ENCODE results near the gene MBD5.

MBD5 gene

DNA sequence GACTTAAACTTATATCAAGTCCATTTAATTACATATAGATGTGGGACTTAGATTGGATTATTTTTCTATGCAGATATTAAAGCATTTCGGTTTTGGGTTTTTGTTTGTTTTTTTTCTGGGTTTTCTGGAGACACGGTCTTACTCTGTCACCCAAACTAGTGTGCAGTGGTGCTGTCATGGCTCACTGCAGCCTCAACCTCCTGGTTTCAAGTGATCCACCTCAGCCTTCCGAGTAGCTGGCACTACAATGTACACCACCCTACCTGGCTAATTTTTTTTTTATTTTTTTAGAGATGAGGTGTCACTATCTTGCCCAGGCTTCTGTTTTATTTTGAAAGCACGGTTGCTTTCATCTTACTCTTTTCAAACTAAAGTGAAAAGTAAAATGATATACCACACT, 281.6 kb downstream of the MBD5 start:
- no peak for DNase-seq (ENCODE audit: low read depth in 2 of 2)

DNA sequence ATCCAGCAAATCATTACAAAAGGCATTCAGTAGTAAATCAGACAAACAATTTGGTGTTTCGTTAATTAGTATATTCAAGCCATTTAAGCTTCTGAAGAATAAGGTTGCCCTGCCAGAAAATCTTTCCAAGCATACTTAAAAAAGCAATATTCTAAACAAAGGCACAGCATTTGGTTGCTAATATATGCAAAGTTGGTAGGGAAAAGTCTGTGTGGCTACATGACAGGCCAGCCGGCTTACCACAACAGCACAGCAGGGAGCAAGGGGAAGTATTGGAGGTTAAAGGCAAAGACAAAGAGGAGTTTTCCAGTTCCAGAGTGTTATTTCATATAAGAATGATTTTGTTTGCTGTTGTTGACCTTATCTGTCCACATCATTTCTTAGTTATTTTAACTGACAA, 282.3 kb downstream of the MBD5 start:
- no peak for DNase-seq (ENCODE audit: low read depth in 2 of 2)

DNA sequence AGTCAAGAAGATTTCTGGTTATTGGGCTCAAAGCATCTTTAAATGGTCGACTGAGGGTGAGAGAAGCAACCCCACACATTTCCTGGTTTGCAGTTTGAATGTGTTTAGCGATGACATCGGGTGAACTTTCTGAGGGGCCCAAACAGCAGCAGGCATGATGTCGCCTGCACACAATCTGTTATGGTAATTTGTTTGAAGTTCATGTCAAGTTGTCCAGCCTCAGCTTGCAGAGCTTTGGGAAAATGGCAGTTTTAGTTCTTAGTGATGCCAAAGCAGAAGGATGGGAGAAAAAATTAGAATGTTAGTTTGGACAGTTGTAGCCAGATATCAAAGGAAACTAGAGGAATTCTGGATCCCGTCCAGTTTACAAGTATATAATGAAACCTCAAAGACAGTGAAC, 284.6 kb downstream of the MBD5 start:
- no peak for DNase-seq (ENCODE audit: low read depth in 2 of 2)

DNA sequence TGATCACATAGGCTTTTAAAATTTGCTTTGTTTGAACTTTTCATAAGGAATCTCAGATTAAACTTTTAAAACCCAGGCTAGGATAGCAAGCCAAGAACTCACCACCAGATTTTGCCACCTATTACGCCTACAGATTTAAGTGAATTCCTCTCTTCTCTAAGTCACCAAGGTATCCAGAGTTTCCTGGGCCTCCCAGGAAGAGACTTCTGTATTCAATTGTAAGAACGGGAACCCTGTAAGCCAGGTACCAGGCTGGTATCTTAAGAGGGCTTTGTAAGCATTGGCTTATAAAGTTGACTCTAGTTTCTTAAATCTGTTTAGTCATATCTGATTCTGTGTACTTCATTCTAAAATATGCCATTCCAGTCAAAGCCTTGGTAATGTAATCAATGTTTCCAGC, 285.1 kb downstream of the MBD5 start:
- no peak for DNase-seq (ENCODE audit: low read depth in 2 of 2)

DNA sequence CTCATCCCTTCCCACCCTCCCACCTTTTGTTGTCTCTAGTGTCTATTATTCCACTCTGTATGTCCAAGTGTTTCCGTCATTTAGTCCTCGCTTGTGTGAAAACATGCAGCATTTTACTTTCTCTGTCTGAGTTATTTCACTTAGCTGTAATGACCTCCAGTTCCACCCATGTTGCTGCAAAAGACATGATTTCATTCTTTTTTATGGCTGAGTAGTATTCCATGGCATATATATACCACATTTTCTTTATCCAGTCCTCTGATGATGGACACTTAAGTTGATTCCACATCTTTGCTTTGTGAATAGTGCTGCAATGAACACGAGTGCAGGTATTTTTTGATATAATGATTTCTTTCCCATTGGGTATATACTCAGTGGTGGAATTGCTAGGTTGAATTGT, 296.7 kb downstream of the MBD5 start:
- DNase-seq (ENCODE audit: low read depth in 2 of 2) = no peak

DNA sequence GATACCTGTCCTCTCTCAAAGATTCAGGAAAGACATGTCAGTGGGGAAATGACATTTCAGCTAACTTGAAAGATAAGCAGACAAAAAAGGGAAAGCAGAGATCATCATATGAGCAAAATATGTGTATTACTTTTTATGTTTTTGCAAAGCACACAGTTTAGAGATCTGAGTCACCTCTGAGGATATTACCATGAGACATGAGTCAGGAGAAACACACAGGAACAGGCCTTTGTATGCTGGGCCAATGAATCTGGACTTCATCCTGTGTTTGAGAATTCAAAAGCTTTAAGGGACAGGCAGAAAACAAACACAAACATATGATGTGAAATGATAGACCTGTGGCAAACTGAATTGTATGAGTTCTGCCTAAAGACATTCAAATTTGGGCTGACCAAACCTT, 317.6 kb downstream of the MBD5 start:
- DNase-seq (ENCODE audit: low read depth in 2 of 2) = no peak

DNA sequence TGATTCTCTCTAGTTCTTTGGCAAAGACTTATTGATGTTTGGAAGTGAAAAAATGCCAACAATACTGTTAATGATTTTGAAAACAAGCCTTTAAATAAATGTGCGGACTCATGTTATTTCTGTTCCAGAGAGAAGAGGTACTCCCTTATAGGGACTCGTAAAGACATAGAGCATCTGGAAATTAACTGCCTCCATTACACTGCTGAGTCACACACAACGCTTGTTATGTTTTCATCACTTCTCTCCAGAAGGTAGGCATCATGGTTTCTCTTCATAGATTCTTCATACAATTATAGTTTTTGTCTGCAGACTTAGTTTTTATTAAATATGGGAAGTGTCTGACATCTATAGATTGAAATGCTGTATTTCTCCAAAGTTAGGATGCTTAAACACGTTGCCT, 321.2 kb downstream of the MBD5 start:
- DNase-seq (ENCODE audit: low read depth in 2 of 2) = no peak

DNA sequence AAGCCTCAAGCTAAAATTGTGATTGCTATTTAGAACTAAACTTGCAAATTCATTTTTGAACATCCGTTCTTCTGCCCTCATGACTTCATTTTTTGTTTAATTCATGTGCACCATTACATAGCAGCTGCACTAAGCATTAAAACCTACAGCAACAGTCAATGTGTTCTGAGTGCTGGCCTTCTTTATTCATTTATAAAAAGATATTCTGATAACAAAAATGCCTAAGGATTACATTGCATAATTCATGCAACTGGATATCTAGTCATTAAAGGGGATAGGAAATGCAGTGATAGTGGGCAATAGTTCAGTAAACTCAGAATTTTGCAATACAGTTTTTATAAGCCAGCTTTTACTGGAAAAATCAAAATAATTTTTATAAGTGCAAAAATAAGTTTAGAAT, 329.3 kb downstream of the MBD5 start:
- no peak for DNase-seq (ENCODE audit: low read depth in 2 of 2)

DNA sequence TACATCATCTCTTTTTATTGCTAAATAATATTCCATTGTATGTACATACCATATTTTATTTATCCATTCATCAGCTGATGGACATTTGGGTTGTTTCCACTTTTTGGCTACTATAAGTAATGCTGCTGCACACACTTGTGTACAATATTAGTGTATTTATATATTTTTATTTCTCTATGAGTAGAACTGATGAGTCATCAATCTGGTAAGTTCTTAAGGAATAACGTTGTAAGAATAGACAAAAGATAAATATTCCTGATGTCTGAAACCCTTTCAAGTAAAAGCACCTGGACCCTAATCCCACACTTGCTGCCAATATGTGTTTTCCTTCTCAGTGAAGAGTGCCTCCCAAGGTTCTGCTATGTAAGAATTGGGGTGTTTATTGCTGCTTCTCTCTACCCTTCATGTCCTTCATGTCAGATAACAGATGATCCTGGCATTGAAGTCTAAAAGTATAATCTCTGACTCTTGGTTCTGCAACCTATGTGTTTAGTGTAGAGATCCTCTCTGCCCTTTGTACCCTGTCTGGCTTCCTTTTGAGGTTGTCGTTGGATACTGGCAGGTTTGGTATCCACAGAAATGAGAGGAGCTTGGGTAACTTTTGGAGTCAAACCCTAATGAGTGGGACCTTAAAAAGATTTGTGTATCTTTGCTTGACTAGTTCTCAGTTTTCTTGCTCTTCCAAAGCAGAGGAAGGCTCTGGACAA, 330.7 kb downstream of the MBD5 start:
- no peak for DNase-seq (ENCODE audit: low read depth in 2 of 2)

DNA sequence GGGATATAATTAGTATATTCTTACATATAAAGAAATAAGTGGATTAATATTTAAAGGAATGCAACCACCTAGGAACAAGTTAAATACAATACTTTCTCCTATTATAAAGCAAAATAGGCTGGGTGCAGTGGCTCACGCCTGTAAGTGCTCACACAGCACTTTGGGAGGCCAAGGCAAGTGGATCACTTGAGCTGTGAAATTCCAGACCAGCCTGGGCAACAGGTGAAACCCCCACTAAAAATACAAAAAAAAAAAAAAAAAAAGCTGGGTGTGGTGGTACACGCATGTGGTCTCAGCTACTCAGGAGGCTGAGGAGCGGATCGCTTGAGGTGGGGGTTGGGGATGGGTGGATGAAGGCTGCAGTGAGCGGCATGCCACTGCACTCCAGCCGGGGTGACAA, 337.5 kb downstream of the MBD5 start:
- DNase-seq (ENCODE audit: low read depth in 2 of 2) = no peak

DNA sequence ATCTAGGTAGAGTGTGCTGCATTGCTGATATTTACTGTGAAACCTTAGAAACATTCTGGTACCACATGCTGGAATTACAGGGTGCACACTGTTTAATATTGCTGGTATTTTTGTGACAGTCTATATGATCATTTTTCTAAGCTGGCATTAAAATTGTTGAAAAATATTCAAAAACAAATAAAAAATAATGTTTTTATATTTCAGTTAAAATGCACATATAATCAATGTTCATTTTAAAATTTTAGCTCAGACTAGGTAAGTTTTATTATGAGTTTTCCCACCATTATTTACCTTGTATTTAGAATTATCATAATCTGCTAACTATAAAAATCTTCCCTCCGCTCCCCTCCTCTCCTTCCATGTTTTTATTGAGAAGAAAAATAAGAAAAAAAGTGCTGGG, 339.8 kb downstream of the MBD5 start:
- no peak for DNase-seq (ENCODE audit: low read depth in 2 of 2)

DNA sequence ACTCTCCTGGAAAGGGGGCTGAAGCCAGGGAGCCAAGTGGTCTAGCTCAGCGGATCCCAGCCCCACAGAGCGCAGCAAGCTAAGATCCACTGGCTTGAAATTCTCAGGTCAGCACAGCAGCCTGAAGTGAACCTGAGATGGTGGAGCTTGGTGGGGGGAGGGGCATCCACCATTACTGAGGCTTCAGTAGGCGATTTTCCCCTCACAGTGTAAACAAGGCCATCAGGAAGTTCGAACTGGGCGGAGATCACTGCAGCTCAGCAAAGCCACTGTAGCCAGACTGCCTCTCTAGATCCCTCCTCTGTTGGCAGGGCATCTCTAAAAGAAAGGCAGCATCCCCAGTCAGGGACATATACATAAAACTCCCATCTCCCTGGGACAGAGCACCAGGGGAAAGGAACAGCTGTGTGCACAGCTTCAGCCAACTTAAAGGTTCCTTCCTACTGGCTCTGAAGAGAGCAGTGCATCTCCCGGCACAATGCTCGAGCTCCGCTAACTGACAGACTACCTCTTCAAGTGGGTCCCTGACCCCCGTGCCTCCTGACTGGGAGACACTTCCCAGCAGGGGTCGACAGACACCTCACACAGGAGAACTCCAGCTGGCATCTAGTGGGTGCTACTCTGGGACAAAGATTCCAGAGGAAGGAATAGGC, 341.4 kb downstream of the MBD5 start:
- DNase-seq (ENCODE audit: low read depth in 2 of 2) = no peak

DNA sequence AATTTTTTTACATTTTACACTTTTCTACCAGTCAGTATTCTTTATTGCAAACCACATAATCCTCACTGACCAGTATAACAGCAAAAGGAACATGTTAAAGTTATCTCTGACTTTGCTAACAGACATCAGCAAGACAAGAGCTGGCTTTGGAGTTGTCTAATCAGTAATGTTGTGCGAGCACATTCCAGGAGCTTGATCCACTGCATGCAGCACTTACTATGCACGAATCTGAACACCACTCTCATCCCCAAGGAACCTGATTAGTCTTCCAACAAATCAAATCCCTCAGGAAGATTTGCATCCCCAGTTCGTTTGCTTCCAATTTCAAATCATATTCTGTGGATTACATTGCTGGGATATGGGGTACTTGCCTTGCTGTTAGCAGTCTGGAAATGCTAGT, 354.3 kb downstream of the MBD5 start:
- no peak for DNase-seq (ENCODE audit: low read depth in 2 of 2)

DNA sequence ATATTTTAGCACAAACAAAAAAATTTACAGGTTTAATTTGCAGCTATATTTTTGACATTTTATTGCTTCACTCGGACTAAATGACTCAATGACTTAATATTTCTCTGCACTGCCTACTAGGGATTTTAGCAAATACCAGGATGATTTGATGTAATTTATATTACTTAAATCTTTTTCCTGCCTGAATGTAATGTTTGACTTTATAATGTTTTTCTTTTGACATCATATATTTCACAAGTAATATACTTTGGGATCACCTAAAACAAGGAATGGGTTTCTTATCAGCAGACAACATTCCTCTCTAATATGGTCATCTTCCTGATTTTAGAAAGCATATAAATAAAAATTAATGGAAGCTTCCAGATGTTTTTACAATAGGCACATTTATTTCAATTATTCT, 370.4 kb downstream of the MBD5 start:
- no peak for DNase-seq (ENCODE audit: low read depth in 2 of 2)

DNA sequence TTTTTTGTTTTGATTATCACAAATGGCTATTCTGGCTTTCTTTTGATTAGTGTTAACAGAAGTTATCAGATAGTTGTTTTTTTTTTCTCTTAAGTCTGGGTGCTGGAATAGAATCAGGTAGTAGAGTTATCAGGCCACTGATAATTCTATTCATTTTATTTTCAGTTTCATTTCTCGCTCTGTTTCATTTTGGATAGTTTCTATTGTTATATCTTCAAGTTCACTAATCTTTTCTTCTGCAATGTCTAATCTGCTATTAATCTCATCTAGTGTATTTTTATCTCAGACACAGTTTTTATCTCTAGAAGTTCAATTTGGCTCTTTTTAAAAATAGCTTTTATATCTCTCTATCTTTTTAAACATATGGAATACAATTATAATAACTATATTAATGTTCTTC, 381.9 kb downstream of the MBD5 start:
- DNase-seq (ENCODE audit: low read depth in 2 of 2) = no peak

DNA sequence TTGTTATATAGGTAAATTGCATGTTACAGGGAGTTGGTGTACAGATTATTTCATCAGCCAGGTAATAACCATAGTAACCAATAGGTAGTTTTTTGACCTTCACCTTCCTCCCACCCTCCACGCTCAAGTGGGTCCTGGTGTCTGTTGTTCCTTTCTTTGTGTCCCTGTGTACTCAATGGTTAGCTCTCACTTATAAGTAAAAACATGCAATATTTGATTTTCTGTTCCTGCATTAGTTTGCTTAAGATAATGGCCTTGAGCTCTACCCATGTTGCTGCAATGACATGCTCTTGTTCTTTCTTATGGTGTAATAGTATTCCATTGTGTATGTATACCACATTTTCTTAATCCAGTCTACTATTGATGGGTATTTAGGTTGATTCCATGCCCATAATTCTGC, 390.0 kb downstream of the MBD5 start:
- DNase-seq (ENCODE audit: low read depth in 2 of 2) = no peak

DNA sequence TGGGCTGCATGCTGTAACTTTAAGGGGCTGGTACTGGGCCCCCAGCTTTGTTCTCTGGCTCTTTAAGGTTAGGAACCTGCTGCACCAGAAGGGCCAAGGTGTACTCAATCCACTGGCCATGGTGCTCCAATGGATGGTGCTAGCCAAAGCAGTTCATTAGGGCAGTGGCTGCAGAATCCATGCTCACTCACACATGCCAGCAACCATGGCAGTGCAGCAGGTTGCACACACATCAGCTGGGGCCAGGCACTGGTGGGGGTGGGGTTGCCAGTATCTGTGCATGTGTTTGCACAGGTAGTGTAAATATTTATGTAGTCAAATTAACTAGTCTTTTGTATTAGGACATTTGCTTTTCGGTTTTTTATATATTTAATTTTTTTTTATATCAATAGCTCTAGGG, 395.4 kb downstream of the MBD5 start:
- no peak for DNase-seq (ENCODE audit: low read depth in 2 of 2)

DNA sequence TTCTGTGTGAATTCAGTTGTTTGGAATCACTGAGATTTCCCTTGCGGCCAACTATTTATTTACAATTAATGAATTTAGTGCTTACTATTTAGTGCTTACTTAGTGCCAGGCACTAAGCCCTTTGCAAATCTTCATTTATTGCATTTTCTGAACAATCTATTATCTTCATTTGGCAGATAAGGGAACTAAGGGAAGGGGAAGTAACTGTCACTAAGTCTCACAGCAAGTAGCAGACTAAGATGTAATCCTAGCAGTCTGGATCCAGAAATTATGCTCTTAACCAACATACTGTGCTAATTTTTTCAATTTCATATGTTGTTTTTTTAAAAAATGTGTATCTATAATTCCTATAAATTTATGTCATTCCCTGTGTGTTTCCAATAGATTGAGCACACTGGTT, 409.2 kb downstream of the MBD5 start:
- no peak for DNase-seq (ENCODE audit: low read depth in 2 of 2)

DNA sequence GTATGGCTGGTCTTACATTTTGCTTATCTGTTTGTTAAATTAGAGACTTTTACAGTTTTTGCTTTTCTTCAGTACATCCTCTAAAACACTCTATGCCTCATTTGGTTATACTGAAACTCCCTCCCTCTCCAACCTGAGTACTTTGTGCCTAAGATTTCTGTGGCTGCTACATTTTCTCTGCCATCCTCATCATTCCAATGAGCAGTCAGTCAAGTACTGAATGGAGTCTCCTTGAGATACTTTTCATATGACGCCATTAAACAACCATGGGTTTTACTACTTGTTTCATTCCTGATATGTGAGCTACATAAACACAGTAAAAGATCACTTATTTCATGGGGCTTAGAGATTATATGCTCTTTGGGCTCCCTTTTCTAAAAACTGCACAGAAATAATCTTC, 427.0 kb downstream of the MBD5 start:
- no peak for DNase-seq (ENCODE audit: low read depth in 2 of 2)

DNA sequence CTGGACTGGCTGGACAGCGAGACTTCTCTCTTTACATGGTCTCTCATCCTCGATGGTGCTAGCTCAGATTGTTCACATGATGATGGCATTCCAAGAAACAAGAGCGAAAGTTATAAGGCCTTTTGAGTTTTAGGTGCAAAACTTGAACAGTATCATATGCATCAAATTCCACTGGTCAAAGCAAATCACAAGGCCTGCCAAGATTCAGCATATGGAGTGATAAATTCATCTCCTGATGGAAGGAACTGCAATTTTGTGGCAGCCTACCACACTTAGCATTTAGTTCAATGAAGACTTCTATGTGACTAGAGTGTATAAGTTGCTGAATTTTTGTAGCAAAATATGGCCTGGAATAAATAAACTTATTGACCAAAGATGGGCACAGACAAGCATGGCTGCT, 429.6 kb downstream of the MBD5 start:
- no peak for DNase-seq (ENCODE audit: low read depth in 2 of 2)

DNA sequence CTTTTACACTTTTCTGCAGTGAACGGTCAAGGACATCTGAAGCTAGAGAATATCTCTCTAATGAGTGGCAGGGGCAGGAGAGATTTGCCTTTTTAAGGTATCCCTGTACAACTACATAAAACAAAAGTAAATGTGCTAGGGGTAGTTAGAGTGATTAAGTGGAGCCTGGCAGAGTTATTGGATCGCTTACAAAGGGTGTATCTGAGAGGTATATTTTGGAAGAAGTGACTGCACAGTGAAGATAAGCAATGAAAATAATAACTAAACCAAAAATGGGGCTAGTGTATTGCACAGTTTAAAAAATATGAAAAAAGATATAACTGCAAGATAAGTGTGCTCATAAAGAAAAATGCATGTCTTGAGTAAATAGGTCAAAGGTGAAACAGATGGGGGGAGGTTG, 430.2 kb downstream of the MBD5 start:
- no peak for DNase-seq (ENCODE audit: low read depth in 2 of 2)

DNA sequence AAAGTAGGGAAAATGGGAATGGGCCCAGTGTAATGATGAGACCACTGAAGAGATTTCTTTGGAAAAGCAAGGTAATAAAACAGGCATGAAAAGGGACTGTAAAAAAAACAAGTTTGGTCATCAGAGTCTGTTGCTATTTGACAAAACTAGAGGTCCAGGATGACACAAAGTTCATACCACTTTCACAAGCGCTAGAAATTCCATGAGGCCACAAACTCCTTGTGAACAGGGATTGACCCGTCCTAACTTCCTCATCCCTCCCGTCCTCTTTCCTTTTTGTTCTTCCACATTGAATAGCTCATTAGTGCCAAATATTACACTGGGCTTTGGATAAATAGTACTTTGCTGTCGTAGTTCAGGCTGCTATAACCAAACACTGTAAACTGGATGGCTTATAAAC, 434.9 kb downstream of the MBD5 start:
- DNase-seq (ENCODE audit: low read depth in 2 of 2) = no peak

DNA sequence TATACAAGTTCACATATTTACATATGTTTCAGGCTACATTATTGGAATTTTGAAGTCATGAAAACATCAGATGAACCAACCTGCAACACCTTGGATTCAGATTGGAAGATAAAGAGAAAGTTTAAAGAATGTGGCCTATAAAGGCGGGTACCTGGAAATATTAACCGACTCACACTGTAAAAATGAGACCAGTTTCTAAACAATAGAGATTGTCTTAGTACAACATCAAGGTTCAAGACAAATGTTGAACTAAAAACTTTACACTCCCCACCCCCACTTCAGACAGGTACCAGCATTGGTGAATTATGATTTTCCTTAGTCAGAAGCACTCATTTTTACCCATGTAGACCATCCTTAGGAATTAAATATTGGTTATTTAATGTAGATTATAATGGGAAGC, 437.3 kb downstream of the MBD5 start:
- DNase-seq (ENCODE audit: low read depth in 2 of 2) = no peak

DNA sequence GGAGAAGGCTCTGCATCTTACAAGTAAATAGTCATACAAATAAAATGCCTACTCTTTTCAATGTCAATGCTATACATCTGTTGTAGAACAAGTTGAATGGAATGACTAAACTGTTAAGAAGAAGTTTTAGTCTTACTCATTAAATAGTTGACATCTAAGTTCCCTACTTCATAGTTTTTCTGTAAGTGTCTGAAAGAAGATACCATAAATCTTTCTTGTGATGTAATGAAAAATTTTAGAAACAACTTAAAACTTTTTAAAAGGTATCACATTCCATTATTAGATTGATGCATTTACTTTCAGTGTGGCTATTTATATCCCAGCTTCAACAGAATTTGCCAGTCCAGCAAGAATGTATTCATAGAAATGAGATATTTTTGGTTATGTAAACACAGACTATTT, 438.5 kb downstream of the MBD5 start:
- no peak for DNase-seq (ENCODE audit: low read depth in 2 of 2)
